HEK293 (cell line): ENCODE results near the gene ICE2.

Experiments used
- PRDM1 ChIP-seq: fragments of 450-650 bp; formaldehyde crosslinking; IDR thresholded peaks from 2 replicates; pipeline ENCODE4; 2016; ENCODE audit warnings: missing biosample characterization, missing genetic modification characterization
- SETDB1 ChIP-seq: IDR thresholded peaks from one replicate; pipeline ENCODE4 v1.6.1; 2017; ENCODE audit warnings: mild to moderate bottlenecking, low read length, moderate library complexity, mixed read lengths; ENCODE audit not compliant: insufficient read length
- ZFP69B ChIP-seq: fragments of 450-650 bp; formaldehyde crosslinking; IDR thresholded peaks from 2 replicates; pipeline ENCODE4 v1.5.1; 2016; ENCODE audit warnings: missing biosample characterization, missing genetic modification characterization
- ZNF140 ChIP-seq: fragments of 450-650 bp; formaldehyde crosslinking; IDR thresholded peaks from 2 replicates; pipeline ENCODE4 v1.5.1; 2016; ENCODE audit warnings: missing biosample characterization, missing genetic modification characterization
- ZNF169 ChIP-seq: fragments of 450-650 bp; formaldehyde crosslinking; IDR thresholded peaks from 2 replicates; pipeline ENCODE4 v1.5.1; 2016; ENCODE audit warnings: missing biosample characterization, missing genetic modification characterization
- ZNF202 ChIP-seq: fragments of 450-650 bp; formaldehyde crosslinking; IDR thresholded peaks from 2 replicates; pipeline ENCODE4 v1.5.1; 2016; ENCODE audit warnings: missing biosample characterization, missing genetic modification characterization, borderline replicate concordance
- ZNF404 ChIP-seq: fragments of 450-650 bp; formaldehyde crosslinking; IDR thresholded peaks from 2 replicates; pipeline ENCODE4 v1.5.1; 2017; ENCODE audit warnings: missing biosample characterization, missing genetic modification characterization
- ZNF707 ChIP-seq: fragments of 450-650 bp; formaldehyde crosslinking; IDR thresholded peaks from 2 replicates; pipeline ENCODE4 v1.5.1; 2016; ENCODE audit warnings: missing biosample characterization, missing genetic modification characterization
- TF ChIP-seq, protein P1 (sequence below): fragments of 450-650 bp; formaldehyde crosslinking; IDR thresholded peaks from 2 replicates; pipeline ENCODE4 v1.5.1; 2016; ENCODE audit warnings: missing biosample characterization, missing genetic modification characterization
- TF ChIP-seq, protein P2 (sequence below): fragments of 450-650 bp; formaldehyde crosslinking; IDR thresholded peaks from 2 replicates; pipeline ENCODE4 v1.5.1; 2016; ENCODE audit warnings: missing biosample characterization, missing genetic modification characterization
- TF ChIP-seq, protein P3 (sequence below): fragments of 450-650 bp; formaldehyde crosslinking; IDR thresholded peaks from 2 replicates; pipeline ENCODE4 v1.5.1; 2016; ENCODE audit warnings: missing biosample characterization, missing genetic modification characterization

DNA sequence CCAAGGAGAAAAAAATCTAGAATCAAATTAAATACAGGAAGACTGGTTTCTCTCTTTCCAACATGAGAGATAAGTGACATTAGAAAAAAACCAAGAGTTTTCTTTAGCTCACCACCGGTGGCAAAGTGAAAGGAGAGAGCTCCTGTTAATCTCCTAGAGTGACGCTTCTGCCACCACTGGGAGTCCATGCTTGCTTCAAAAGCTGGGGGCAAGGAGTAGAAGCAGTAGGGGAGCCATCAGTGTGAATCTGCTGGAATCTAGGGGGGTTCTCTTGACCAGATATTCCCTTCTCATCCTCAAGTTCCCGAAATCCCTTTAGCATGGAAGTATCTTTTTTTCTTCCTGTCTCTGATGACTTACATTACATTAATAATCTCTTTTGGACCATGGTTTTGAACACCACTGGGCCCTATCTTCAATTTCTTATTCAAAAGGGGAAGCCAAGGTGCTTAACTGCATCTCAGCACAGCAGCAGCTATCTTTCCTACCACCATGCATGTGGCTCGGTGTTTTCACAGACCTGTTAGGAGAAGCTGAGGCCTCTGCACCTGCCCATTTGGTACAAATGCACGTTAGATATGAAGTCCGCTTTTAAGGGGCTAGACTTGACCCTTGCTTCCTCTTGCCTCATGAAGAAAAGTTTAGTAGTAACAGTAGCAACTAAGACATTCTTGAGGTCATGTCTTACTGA is 6.6 kb upstream of the ICE2 start:
- TF ChIP-seq ZFP69B (no peak), ZNF169 (tag by site-specific recombination) (no peak), SETDB1 (no peak), PRDM1 (tag by site-specific recombination) (no peak), ZNF404 (no peak), ZNF707 (tag by site-specific recombination) (no peak), ZNF140 (no peak), ZNF202 (tag by site-specific recombination) (no peak)
- TF ChIP-seq, protein P1, sequence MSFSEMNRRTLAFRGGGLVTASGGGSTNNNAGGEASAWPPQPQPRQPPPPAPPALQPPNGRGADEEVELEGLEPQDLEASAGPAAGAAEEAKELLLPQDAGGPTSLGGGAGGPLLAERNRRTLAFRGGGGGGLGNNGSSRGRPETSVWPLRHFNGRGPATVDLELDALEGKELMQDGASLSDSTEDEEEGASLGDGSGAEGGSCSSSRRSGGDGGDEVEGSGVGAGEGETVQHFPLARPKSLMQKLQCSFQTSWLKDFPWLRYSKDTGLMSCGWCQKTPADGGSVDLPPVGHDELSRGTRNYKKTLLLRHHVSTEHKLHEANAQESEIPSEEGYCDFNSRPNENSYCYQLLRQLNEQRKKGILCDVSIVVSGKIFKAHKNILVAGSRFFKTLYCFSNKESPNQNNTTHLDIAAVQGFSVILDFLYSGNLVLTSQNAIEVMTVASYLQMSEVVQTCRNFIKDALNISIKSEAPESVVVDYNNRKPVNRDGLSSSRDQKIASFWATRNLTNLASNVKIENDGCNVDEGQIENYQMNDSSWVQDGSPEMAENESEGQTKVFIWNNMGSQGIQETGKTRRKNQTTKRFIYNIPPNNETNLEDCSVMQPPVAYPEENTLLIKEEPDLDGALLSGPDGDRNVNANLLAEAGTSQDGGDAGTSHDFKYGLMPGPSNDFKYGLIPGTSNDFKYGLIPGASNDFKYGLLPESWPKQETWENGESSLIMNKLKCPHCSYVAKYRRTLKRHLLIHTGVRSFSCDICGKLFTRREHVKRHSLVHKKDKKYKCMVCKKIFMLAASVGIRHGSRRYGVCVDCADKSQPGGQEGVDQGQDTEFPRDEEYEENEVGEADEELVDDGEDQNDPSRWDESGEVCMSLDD (tag by site-specific recombination), result no peak
- TF ChIP-seq, protein P2, sequence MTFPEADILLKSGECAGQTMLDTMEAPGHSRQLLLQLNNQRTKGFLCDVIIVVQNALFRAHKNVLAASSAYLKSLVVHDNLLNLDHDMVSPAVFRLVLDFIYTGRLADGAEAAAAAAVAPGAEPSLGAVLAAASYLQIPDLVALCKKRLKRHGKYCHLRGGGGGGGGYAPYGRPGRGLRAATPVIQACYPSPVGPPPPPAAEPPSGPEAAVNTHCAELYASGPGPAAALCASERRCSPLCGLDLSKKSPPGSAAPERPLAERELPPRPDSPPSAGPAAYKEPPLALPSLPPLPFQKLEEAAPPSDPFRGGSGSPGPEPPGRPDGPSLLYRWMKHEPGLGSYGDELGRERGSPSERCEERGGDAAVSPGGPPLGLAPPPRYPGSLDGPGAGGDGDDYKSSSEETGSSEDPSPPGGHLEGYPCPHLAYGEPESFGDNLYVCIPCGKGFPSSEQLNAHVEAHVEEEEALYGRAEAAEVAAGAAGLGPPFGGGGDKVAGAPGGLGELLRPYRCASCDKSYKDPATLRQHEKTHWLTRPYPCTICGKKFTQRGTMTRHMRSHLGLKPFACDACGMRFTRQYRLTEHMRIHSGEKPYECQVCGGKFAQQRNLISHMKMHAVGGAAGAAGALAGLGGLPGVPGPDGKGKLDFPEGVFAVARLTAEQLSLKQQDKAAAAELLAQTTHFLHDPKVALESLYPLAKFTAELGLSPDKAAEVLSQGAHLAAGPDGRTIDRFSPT (tag by site-specific recombination), result no peak
- TF ChIP-seq, protein P3, sequence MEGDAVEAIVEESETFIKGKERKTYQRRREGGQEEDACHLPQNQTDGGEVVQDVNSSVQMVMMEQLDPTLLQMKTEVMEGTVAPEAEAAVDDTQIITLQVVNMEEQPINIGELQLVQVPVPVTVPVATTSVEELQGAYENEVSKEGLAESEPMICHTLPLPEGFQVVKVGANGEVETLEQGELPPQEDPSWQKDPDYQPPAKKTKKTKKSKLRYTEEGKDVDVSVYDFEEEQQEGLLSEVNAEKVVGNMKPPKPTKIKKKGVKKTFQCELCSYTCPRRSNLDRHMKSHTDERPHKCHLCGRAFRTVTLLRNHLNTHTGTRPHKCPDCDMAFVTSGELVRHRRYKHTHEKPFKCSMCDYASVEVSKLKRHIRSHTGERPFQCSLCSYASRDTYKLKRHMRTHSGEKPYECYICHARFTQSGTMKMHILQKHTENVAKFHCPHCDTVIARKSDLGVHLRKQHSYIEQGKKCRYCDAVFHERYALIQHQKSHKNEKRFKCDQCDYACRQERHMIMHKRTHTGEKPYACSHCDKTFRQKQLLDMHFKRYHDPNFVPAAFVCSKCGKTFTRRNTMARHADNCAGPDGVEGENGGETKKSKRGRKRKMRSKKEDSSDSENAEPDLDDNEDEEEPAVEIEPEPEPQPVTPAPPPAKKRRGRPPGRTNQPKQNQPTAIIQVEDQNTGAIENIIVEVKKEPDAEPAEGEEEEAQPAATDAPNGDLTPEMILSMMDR, result no peak
